HG03439 (cell line): ENCODE measurements around the gene TRIML2.

Experiments used
- ATAC-seq: cut with Tn5 transposase; IDR thresholded peaks from one replicate; pipeline ENCODE4 v1.9.1; 2021; ENCODE audit warnings: mild to moderate bottlenecking, moderate library complexity; ENCODE audit not compliant: unreplicated experiment

Gene TRIML2

GRCh38 chr4:188109157-188109755 lies at the start of gene TRIML2:
Gene TRIML2, minus strand, starts transcription at chr4:188109603. Its CDS starts 4,235 bp downstream, at chr4:188105368.
- ATAC-seq = no peak

DNA sequence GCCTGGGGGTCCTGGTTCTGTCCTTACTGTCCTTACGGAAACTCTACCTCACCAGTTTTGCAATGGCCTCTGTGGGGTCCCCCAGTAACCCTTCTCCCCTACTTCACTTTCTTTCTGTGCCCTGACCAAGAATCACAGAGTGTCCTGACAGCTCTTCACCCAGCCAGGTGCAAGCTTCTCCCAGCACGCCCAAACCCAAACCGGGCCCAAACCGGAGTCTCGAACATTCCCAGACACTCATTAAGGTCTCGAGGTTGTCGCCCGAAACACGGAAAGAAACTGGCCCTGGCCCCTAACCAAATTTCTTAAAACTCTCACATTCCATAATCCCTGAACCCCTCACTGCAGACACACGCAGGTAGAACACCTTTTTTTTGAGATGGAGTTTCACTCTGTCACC lies 48.9 kb upstream of the TRIML2 start:
- ATAC-seq = no peak

DNA sequence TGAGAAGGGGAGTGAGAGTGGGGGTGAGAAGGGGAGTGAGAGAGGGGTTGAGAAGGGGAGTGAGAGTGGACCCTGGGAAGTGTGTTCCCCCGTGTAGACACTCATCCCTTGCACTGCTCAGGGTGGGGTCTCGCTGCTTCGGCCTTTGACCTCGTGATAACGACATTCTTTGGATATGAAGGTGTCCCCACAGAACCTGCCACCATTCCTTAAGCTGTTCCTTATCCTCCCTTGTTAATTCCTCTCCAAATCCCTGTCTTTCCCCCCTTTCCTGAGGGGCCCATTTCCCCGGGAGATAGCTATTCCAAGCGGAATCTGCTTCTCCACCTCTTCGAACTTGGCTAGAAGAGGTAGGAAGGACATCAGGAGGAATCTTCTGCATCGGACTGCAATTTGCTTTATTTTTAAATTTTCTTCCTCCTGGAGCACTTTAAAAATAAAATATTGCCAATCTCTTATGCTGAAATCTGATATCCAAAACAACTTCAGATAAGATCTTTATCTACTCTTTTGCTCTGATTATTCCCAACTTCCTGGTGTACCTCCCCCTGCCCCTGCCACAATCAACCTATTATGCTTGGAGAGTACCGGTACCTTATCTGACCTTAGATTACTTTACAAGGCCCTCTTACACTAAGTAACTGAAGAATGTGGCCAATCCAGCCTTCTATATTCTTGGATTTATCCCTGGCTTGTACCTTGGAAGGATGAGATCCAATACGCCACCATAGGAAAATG lies 45.4 kb upstream of the TRIML2 start:
- no peak for ATAC-seq

DNA sequence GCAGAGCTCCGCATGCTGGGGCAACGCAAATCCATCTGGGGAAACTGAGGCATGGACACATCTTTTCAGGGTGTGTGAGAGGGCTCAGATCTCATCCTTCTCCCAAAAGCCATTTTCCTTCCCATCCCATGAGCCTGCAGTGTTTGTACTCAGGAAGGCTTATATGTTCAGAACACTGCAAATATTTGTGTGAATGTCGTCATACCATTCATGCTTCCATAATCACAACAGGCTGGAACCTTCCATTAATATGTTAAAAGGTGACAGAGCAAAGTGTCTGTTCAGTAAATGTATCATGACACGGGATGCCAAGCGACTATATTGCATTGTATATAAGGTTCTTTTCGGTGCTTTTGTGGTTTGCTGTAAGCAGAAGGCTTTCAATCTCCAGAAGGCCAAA lies 38.4 kb upstream of the TRIML2 start:
- no peak for ATAC-seq

DNA sequence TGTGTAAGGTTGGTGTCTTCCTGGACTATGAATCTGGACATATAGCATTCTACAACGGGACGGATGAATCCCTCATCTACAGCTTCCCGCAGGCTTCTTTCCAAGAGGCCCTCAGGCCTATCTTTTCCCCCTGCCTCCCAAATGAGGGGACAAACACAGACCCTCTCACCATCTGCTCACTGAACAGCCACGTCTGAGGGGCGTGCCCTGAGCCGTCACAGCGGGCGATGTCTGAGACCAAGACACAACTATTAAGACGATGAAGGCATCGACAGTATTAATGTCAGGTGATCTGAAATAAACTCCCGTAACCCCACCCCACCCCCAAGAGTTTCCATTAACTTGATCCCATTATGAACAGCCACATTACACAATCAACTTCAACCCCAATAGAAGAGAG lies 37.8 kb upstream of the TRIML2 start:
- no peak for ATAC-seq

- ATAC-seq = no peak
Measured at GRCh38 chr4:188146618-188147017, 37.2 kb upstream of the TRIML2 start.

DNA sequence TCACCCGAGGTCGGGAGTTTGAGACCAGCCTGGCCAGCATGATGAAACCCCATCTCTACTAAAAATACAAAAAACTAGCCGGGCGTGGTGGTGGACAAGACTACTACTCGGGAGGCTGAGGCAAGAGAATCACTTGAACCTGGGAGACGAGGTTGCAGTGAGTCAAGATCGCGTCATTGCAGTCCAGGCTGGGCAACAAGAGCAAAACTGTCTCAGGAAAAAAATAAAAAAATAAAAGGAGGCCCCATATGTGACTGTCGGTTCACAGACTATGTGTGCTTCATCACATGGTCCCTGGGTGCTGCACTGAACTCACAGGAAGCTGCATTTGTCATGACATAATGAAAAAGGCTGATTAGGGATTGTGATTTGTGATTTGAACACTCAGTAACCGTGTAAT lies 36.2 kb upstream of the TRIML2 start:
- ATAC-seq = no peak

DNA sequence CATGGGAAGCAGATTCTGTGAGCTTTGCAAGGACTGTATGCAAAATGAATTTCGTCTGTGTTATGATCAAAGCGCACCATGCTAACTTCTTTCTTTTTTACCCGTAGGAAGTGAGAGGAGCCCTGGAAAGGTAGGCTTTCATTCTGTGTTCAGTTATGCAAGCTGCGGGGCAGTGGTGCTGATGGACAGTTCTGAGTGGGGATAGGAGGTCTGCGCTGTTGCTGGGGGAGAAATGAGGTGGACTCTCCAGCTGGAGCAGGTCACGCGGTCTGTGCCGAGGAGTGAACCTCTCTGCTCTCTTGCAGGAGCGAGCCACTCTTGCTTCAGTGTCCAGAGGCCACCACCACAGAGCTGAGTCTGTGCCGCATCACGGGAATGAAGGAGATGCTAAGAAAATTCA lies 34.3 kb upstream of the TRIML2 start:
- ATAC-seq = no peak

GRCh38 chr4:188139671-188140070 lies 30.3 kb upstream of the TRIML2 start:
- no peak for ATAC-seq

- no peak for ATAC-seq
Measured at GRCh38 chr4:188139141-188139540, 29.7 kb upstream of the TRIML2 start, which contains the start of gene TRIML1. Gene TRIML1, plus strand, starts transcription at chr4:188139441. Its CDS starts 118 bp downstream, at chr4:188139559.

DNA sequence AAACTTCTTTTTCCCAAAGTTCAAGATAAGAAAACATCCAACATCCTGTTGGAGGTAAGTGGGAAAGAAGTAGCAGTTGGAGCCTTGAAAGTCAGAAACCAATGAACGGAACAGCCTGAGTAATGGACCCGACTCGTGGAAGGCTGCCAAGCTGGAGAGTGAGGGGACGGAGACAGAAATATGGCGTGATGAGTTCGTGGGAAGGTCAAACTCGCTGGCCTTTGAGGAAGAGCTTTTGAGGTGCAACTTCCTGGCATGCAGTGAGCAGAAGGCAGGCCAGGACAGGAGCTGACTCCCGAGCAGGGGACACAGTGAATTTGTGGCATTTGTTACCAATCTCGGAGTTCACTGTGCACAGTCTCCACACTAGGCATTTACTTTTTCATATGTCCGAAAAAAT lies 28.8 kb upstream of the TRIML2 start:
- ATAC-seq = no peak

- ATAC-seq = no peak
Measured at GRCh38 chr4:188132232-188132631, 22.8 kb upstream of the TRIML2 start.

DNA sequence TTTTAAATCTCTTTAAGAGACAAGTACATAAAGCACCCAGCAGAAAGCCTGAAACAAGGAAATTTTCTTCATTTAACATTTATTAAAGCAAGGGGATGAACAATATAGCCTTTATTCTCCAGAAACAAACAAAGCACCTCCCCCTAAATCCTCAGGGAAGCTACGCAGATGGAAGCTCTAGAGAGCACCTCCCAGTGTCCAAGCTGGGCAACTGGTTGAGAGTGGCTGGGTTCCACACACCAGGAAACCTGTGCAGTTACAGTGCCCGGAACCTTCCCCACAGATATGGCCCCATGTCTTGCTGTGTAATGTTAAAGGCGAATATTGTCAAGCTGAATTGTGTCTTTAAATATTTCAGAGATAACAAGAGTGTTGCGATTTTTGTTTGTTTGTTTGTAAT lies 21.0 kb upstream of the TRIML2 start:
- ATAC-seq = no peak

GRCh38 chr4:188127214-188127874 lies 17.9 kb upstream of the TRIML2 start:
- ATAC-seq = no peak

GRCh38 chr4:188121530-188121929 lies 12.1 kb upstream of the TRIML2 start:
- no peak for ATAC-seq

DNA sequence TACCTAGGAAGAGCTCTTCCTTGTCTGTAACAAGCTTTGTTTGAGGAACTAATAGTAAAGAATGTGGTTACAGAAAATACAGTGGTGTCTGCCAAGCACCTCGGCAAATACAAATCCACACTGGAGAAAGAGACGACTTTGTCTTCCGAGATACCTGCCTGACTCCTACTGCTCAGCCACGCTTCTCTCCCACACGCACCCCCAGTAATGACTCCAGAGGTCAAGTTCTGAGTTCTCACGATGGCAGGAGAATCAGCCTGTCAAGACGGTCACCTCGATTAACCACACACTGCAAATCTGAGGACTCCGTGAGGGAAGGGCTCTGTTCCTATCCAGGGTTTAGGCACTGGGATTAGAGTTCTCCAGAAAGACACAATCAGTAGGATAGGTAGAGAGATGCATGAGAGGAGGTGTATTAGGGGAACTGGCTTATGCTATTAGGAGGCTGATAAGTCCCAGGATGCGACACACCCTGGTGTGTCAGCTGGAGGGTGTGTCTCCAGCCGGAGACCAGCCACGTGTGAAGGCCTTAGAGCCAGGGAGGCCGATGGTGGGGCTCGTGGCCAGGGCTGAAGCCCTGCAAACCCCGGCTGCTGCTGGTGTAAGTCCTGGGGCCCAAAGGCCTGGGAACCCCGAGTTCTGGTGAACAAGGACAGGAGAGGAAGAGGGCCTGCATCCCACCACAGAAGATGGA lies 8.4 kb upstream of the TRIML2 start:
- no peak for ATAC-seq

DNA sequence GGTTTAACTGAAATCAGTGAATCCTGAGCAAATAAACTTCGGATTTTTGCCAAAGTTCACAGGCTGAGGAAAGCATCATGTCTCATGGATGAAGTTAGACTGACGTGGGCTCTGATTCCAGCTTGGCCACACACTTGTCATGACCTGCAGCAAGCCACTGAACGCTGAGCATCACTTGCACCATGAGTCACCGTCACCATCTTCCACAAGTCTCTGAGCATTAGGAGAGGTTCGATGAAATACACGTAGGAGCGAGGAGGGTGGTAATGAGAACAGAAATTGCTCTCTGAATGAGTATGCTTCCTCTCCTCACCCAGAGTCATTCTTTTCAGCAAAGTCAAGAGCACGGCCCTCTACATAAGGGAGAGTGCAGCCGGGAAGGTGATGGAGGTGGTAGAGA lies 3.8 kb upstream of the TRIML2 start:
- no peak for ATAC-seq

GRCh38 chr4:188111955-188112354 lies 2.6 kb upstream of the TRIML2 start:
- no peak for ATAC-seq

- ATAC-seq = no peak
Measured at GRCh38 chr4:188110741-188111471, 1.5 kb upstream of the TRIML2 start.

DNA sequence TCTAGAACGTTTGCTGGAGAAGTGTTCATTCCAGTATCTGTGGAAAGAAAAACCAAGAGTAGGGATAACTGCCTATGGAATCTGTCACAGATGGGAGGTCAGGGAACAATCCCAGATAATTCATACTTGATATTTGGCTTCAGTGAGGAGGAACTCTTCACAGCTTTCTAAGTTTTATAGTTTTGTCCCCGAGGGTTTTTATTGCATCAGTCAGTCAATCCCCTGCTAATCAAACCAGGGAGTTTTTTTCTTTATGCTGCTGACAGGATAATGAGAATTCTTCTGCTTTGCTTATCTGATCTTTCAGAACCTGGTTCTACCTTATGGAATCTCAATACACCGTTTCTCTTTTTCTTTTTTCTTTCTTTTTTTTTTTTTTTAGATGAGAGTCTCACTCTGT lies 633 bp upstream of the TRIML2 start:
- no peak for ATAC-seq
